HG03025 (cell line): Measurements from ENCODE around the gene ADGRD1.

ENCODE experiments used
- ATAC-seq: cut with Tn5 transposase; IDR thresholded peaks from one replicate; pipeline ENCODE4 v1.9.1; 2021; ENCODE audit warnings: mild to moderate bottlenecking, moderate library complexity; ENCODE audit not compliant: unreplicated experiment, low FRiP score

ADGRD1 gene

DNA sequence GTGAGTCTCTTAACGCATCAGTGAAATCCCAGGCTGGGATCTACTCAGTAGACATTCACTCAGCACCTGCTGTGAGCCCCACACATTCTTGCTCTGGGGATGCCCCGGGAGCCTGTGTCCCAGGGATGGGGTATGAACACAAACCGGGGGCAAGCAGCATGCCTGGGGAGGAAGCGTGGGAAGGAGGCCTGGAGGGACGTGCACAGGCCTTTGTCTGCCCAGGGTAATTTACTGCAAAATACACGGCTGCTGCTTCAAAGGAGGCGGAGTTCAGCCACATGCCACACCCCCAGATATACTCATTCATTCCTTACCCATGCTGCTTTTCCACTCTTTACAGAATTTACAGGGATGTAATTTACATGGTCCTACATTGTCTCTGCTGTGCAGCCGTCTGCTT lies 187.8 kb downstream of the ADGRD1 start:
- ATAC-seq = no peak

DNA sequence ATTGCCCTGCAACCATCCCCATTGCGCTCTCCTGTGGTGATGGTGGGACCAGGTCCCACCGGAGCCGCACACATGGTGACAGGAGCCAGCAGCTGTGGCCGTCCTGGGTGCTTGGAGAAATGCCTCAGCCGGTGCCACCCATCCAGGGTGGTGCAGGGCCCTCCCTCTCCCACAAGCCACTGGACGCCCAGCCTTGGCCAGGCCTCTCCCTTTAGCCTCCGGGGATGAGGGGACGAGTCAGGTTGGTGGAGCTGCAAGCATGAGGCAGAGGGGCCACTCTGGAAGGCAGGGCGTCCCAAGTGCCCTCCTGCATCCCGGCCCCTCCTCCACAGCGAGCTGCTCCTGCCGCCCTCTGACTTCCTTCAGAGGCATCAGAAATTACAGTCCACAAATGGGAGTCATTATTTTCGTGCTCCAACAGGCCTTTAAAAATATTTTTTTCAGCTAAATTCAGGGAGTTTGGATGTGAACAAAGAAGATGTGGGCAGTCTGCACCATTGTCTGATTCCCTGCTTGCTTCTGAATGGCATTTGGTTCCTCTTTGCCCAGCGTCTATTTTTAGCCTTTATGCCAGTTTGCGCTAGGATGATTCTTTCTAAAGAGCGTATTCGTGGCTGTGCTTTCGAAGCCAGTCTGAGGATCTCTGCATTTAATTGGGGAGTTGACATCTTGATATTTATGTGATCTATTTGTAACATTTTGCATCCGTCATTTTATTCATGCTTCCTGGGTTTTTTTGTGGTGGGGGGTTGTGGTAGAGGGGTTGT lies 189.4 kb downstream of the ADGRD1 start:
- no peak for ATAC-seq

DNA sequence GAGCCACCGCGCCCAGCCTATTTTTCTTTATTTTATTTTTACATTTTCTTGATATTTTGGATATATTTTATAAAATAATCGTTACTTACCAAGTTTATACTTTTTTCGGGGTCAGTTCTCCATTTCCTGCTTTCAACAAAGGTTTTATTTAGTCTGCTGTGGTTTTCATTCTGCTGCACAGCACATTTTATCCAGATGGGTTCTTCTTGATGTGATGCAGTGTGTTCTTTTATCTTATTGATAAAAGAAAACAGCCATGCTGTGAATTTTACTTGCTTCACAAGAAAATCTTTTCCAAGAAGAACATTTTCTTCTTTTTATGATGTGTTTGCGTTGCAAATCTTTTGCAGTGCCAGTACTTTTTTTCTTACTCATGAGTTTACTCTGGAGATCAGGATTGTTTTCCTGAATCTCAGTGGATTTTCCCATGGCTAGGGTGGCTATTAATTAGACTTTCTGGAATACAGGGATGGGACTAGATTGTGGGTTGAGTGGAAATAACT lies 192.5 kb downstream of the ADGRD1 start:
- ATAC-seq = no peak

DNA sequence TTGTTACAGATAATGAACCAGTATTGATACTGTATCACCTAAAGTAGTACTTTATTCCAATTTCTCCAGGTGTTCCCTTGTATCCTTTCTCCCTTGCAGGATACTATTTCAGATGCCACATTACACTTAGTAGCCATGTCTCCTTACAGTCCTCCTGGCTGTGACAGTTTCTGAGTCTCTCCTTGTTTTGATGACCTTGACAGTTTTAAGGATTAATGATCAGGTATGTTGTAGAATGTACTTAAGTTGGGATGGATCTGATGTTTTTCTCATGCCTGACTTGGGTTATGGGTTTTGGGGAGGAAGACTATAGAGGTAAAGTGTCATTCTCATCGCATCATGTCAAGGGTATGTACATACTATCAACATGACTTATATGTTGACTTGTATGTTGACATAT lies 193.6 kb downstream of the ADGRD1 start:
- no peak for ATAC-seq

DNA sequence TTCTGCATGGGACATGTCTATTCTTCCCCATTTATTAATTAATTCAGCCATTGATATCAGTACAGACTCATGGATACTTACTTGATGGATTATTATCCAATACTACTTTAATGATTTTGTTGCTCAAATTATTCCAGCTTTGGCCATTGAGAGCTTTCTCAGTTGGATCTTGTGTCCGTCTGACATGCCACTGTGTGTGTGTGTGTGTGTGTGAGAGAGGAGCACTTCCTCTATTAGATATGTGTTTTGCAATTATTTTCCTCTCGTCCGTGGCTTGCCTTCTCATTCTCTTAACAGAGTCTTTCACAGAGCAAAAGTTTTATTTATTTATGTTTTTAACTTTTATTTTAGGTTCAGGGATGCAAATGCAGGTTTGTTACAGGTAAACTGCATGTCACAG lies 194.2 kb downstream of the ADGRD1 start:
- ATAC-seq = no peak

DNA sequence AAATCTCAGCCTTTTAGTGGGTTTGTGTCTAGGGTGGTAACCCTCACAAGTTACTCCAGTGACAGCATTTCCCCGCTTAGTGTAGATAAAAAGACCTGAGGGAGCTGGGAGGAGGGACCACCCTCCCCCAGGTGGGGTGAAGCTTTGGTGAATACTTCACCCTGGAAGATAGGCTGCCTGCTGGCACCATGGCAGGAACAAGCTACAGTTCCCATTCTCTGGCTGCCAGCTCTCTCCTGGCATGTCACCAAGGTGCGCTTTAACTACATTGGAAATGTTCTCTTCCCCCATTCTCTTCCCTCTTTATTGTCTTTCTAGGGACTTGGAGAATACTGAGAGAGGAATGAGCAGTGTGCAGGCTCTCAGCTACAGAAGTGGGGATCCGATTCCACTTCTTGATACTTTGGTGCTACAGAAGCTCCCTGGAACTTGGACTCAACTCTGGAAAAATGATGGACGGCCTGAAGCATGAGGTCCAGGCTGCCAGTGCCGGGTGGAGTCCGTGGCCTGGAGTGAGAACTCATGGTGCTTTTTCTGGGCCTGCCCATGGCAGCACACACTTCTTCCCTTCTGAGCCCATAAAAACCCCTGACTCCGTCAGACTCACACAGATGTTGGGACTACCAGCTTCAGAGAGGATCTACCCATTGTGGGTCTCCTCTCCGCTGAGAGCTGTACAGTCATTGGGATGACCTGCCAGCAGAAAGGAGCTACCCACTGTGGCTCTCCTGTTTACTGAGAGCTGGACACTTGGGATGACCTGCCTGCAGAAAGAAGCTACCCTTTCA lies 198.0 kb downstream of the ADGRD1 start:
- no peak for ATAC-seq

DNA sequence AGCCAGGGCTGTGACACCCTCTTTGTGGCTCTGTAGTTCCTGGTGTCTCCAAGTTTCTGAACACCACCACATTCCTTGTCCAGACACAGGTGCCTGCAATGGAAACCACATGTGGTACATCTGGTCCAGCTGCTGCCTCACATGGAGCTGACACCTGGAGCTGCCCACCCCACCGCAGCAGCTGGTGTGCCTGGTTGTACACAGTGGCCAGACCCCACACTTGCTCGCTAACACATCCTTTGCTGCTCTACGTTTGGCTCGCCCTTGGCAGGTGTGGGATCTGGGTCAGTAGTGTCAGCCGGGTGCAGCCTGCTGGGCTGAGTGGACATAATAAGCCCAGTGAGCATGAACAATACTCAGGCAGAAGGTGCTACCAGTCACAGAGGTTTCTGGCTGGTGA lies 198.9 kb downstream of the ADGRD1 start:
- no peak for ATAC-seq

DNA sequence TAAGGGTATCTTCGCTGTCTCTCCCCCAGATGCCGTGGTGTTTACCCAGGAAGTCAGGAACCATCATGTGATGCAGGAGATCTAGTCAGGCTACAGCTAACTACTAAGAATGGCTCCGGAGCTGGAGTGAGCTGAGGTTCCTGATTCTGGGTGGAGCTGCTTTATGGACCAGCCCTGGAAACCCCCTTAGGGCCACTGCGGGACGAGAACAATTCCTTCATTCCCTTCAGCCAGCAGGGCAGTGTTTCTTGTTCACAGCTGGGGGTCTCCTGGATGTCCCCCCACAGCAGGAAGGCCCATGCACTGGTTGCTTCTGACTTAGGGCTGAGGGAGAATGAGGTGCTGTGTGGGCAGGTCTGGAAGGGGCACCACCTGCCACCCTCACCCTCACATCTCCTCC lies 199.3 kb downstream of the ADGRD1 start:
- ATAC-seq = no peak

DNA sequence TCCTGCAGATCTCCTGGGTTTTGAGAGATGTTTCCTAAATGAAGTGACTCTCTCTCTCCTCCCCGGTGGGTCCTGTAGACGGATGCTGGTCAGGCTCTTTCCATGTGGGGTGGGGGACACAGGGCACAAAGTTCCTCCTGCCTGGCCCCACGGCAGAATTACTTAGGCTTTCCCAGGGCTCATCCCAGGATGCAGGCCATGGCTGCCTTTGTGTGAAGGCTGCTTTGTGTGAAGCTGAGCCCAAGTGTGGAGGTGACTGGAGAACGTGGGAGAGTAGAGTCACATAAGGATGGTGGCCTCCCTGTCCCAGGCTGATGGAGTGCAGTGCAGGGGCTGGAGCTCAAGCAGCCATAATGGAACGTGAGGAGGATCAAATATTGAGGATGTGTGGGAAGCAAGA lies 200.2 kb downstream of the ADGRD1 start:
- no peak for ATAC-seq

DNA sequence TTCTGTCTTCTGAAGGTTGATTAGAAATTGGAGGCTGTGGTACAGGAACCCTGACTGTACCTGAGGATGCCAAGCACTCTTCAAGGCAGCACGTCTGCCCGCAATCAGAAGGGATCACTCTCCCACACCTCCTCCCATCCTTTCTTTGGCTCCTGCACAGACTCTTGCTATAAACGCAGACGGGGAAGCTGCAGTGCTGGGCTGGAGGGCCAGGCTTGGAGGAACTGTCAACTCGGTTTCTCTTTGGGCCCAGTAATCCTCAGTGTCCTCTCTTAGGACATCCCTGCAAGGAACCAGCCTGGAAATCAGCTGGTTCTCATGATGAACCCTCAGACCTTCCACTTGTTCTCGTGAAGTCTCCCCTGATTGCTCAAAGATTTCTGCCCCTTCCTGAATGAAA lies 201.4 kb downstream of the ADGRD1 start:
- ATAC-seq = no peak

DNA sequence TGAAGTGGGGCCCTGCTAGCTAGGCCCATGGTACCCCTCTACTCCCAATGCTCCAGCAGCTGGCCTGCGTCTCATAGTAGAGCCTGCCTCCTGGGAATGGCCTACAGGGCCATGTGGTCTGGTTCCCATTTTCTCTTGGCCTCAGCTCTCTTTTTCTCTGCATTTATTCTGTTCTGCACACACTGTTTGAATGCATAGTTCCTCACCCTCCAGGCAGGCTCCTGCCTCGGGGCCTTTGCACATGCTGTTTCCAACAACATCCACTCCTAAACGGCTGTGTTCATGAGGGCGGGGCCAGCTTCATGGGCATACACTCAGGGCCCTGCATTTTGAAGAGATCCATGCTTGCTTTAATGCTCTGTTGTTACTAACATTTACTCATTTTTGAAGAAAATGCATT lies 204.0 kb downstream of the ADGRD1 start:
- ATAC-seq = no peak

DNA sequence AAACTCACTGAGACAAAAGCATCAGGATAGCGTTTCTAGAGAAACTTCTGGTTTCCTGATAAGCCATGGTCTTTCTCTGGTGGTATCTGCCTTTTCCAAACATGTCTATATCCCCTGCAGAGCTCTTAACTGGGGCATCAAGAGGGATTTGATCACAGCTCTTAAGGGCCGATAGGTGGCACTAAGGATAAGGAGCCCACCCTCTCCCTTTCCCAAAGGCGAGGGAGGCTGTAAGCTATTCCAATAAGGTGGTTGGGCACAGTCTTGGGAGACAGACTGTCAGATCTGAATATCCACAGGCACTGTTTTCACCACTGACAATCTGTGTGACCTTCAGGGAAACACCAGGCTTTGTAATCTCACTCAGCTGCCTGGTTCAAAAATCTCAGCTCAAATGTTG lies 206.0 kb downstream of the ADGRD1 start:
- ATAC-seq = no peak

DNA sequence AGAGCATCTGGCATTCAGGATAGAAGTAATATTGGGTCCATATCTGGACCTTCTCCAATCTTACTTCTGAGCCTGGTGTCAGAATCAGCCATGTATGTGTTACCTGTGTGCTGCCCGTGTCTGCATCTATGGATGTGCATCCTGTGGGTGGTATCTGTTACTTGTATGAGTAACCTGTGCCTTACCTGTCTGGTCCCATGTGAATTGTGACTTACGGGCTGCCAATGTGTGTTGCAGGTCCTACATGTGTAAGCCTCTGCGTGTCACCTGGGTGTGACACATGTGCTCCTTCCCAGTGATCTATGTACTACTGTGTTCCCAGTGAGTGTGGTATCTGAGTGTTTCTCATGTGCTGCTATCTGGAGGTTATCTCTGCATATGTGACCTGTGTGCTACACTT lies 208.4 kb downstream of the ADGRD1 start:
- no peak for ATAC-seq

DNA sequence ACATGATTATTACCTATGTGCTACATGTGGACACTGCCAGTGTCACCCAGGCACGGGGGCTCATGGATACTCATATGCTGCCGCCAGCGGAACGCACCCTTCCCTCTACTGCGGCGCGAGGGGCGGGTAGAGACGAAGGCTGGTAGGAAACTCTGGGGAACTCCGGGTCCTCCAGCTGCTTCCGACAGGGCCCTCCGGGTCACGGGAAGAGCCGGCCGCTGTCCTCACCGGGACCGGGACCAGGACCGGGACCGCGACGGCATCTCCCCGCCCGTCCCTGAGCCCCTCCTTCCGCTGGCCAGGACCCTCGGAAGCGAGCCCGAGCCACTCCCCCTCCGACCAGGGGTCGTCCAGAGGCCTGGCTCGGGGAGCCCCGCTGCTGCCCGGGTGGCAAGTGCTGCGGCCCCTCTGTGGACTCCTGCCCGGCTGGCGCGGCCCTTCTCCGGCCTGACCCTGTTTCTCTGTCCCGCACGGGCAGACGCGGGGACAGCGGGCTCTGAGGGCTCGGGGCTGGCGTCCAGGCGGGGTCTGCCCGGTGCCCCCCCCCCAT lies 209.6 kb downstream of the ADGRD1 start:
- no peak for ATAC-seq

DNA sequence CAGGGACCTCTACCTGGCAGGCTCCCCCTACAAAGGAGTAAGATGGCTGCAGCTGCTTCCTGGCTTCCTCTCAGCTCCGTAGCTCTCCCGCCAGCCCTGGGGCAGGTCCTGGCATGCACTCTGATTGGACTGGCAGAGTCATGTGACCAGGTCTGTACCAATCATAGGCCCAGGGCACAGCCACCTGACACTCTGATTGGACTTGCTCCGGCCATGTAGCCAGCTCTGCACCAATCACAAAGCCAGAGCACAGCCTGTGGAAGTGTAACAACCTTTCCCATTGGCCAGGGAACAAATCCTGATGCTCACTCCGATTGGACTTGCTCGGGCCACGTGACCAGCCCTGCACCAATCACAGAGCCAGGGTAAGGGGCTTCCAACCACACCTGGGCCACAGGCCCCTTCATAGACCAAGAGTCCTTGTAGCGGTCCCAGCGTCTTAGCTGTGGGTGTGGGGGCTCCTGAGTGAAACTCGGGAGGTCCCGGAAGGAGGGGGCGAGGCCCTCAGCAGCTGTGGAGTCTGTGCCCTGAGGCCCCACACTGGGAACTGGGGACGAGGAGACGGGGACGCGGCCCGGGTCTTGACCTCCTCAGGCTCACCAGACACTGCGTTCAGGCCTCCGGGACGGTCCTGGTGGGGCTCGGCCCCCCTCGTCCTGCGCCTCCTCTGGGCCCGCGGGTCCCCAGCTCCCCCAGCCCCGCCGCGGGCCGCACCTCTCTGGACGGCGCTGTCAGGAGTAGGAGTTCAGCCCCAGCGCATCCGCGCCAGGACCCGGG lies 210.6 kb downstream of the ADGRD1 start:
- ATAC-seq = no peak

DNA sequence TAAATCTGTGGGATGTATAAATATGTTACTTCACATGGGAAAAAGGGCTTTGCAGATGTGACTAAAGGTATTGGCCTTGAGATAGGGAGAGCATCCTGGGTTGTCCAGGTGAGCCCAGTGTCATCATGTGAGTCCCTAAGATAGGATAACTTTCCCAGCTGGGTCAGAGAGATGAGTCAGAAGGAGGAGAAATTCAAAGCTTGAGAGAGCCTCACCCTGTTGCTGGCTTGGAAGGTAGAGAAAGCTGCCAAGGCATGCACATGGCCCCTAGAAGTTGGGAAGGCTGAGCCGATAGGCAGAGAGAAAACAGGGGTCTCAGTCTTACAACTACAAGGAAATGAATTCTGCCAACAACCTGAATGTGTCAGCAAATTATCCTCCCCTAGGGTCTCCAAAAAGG lies 213.0 kb downstream of the ADGRD1 start:
- ATAC-seq = no peak

DNA sequence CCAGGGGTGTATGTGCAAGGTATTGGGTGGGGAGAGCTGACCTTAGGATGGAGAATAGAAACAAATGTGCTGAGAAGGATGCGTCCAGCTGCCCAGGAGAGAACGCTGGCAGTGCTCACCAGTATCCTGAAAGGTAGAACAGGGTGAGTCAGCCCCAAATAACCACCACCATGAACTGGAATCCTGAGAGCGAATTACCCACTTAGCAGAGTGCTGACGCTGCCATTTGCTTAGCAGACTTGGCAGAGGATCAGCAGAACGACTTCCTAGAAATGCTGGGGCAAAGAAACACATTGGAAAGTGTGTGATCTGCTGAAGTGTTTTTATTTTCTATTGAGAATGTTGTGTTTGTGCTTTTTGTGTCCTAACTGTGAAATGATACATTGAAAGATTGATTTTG lies 213.6 kb downstream of the ADGRD1 start:
- ATAC-seq = no peak

DNA sequence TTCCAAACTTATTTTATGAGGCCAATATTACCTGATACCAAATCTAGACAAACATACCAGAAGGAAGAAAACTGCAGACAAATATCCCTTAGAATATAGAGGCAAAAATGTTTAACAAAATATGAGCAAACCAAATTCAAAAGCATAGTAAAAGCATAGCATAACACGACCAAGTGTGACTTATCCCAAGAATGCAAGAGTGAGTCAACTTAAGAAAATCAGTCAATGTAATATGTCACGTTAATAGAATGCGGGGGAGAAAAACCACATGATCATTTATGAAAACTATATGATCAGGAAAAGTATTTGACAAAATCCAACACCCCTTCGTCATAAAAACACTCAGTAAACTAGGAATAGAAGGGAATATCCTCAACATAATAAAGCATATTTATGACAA lies 217.3 kb downstream of the ADGRD1 start:
- no peak for ATAC-seq

DNA sequence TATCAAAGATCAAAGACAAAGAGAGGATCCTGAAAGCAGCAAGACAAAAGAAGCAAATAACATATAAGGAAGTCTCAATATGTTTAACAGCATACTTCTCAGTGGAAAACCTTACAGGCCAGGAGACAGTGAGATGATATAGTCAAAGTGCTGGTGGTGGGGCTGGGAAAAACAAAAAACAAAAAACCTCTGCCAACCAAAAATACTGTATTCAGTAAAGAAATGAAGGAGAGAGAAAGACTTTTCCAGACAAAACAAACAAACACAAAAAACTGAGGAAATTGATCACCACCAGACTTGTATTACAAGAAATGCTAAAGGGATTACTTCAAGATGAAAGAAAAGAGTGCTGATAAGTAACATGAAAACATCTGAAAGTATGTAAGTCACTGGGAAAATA lies 221.2 kb downstream of the ADGRD1 start:
- no peak for ATAC-seq

DNA sequence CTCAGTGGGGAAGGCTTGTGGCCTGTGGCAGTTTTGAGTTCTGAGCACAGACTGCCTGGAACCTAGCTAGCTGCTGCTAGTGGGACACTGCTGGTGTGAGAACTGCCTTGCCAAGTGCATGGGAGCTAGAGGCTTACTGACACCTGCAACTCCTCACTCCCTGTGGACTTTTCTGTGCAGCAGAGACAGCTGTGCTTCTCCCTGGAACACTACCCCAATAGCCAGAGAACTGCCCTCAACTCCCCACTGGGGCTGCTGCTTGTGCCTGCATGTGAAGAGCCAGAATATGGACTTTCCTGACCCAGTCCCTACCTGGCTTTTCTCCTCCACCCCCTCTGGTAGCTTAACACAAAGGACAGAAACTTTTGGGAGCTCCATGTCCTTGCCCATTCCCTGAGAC lies 222.6 kb downstream of the ADGRD1 start:
- no peak for ATAC-seq

DNA sequence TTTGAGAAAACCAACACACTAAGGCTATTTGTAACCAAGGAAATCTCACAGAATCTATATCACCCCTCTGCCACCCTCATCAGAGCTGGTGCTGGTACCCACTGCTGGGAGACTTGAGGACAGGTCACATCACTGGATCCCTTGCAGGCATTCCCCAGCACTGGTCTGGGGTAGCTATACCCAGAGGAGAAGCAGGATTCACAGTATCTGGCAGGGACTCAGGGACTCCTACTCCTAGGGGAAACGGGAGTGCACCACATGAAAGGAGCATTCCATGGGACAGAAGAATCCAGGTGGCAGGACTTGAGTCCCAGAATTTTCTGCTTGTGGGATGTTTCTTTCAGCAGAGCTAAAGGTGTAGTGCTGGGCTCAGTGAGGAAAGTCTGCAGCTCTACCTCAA lies 223.2 kb downstream of the ADGRD1 start:
- no peak for ATAC-seq
